ENCODE measurements around the gene HSPA12A. TPM values are rescaled to one million over a fixed set of nuclear protein-coding genes. Genes with fewer than 3 reads are reported as not detected.

The HSPA12A gene
- total and polyA plus RNA-seq, 9 of the 15 experiments (the other 6 are each of a cell fraction or from before 2014, with no cell fraction given), result 0.01 to 0.18 (median 0.04) TPM; not detected in 4

- POLR2A ChIA-PET, result no interaction called here
- intact Hi-C loops (cut with micrococcal nuclease) (loop anchor here (2.0 to 10.0 kb wide), 2 partner anchors 75 to 341 kb away; no protein-coding TSS in a partner anchor), in situ Hi-C loops (cut with MboI) (loop anchor here (25.0 kb wide), 1 partner anchor 99 kb away; no protein-coding TSS in a partner anchor)
These were observed 43.5 kb upstream of the HSPA12A start for GRCh38 chr10:116785867-116786266.

More at GRCh38 chr10:116785867-116786266, 43.5 kb upstream of the HSPA12A start:
- Histone ChIP-seq H2AFZ (ENCODE audit: low read depth, low read length) (no peak overlapping the region), H3K27me3 (ENCODE audit: control insufficient read depth in 2 of 2, insufficient read depth in 2 of 2, low read length in 2 of 2) (0 out of 5 replicates have a peak, but pooled peaks cover 0 to 6% of the 10 kb centered on the region in 2 experiments), H3K27ac (ENCODE audit: extremely low read depth, low read depth, low read length) (no peak overlapping the region), H4K20me1 (replicated peaks; ENCODE audit: control insufficient read depth, insufficient read depth, low read length) (no peaks in the 10 kb centered on the region), H3K4me3 (no peak overlapping the region), H3K4me1 (replicated peaks in 1 of 2; ENCODE audit: control insufficient read depth in 2 of 2, insufficient read depth in 2 of 2, low read length in 2 of 2) (no peaks in the 10 kb centered on the region), H3K36me3 (ENCODE audit: control insufficient read depth, insufficient read depth, low read length) (no peaks in the 10 kb centered on the region), H3K4me2 (ENCODE audit: insufficient read depth, low read length) (no peak overlapping the region), H3K9me1 (ENCODE audit: control insufficient read depth, insufficient read depth, low read length) (no peaks in the 10 kb centered on the region), H3K9ac (ENCODE audit: insufficient read depth in 1 of 2, low read depth in 2 of 2, low read length in 2 of 2) (no peak overlapping the region), H3K9me3 (replicated peaks; ENCODE audit: control insufficient read depth, insufficient read depth, low read depth, low read length) (no peaks in the 10 kb centered on the region), H3K79me2 (ENCODE audit: control insufficient read depth, insufficient read depth, low read length) (no peaks in the 10 kb centered on the region)
- no peak for ATAC-seq
- WGBS (ENCODE audit: insufficient coverage, low coverage, missing lambda C conversion rate), result 2% methylated on average over 8 of the region's 8 CpGs
- DNase-seq (ENCODE audit: extremely low read depth in 1 of 4, low spot score in 3 of 4), result no peak
- CTCF ChIA-PET (ENCODE audit: low intra/inter-chr PET ratio), result no interaction called here
- FAIRE-seq, result no peak
- TF ChIP-seq U2AF1 (optimal IDR thresholded peaks at IDR 0.05; ENCODE audit: low read depth, low read length) (no peak), POU5F1 (IDR thresholded peaks at IDR 0.05; ENCODE audit: borderline replicate concordance, low read depth, low read length, partially characterized antibody) (no peak), YY1 (IDR thresholded peaks at IDR 0.05; ENCODE audit: borderline replicate concordance in 1 of 3, control insufficient read depth in 1 of 3, extremely low read depth in 1 of 3, insufficient read depth in 3 of 3, insufficient read length in 1 of 3, insufficient replicate concordance in 2 of 3, low read depth in 1 of 3, low read length in 2 of 3) (no peak), FOSL1 (tag; conservative IDR thresholded peaks at IDR 0.05) (no peak), CREB3L1 (IDR thresholded peaks at IDR 0.05; ENCODE audit: borderline replicate concordance, low read depth) (no peak), ZNF318 (IDR thresholded peaks at IDR 0.05; ENCODE audit: borderline replicate concordance in 1 of 2, low read depth in 1 of 2) (no peak)
- BruUV-seq (replicated peaks), result no TSS peak

Data from K562 (cell line).